C4-2B (cell line): Measurements from ENCODE around the gene RNF167.

Experiments
- ZFX ChIP-seq: fragments of 450-650 bp; IDR thresholded peaks from 2 replicates; pipeline ENCODE4 v1.6.1; 2017
- TF ChIP-seq, protein P1 (sequence below): fragments of 450-650 bp; conservative IDR thresholded peaks from 2 replicates; pipeline ENCODE4 v1.5.1; 2017; ENCODE audit warnings: mild to moderate bottlenecking

DNA sequence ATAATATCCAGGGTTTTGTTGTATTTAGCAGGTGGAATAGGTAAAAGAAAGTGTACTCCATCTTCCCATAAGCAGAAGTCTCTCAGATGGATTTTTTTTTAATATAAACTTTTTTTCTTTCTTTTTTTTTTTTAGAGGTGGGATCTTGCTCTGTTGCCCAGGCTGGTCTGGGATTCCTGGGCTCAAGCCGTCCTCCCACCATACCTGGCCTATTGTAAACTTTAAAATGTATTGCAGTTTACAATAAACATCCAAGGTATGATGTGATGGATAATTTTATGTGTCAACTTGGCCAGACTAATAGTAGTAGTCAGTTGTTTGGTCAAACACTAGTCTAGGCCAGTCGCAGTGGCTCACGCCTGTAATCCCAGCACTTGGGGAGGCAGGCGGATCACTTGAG is 18.7 kb upstream of the RNF167 start:
- TF ChIP-seq, protein P1, sequence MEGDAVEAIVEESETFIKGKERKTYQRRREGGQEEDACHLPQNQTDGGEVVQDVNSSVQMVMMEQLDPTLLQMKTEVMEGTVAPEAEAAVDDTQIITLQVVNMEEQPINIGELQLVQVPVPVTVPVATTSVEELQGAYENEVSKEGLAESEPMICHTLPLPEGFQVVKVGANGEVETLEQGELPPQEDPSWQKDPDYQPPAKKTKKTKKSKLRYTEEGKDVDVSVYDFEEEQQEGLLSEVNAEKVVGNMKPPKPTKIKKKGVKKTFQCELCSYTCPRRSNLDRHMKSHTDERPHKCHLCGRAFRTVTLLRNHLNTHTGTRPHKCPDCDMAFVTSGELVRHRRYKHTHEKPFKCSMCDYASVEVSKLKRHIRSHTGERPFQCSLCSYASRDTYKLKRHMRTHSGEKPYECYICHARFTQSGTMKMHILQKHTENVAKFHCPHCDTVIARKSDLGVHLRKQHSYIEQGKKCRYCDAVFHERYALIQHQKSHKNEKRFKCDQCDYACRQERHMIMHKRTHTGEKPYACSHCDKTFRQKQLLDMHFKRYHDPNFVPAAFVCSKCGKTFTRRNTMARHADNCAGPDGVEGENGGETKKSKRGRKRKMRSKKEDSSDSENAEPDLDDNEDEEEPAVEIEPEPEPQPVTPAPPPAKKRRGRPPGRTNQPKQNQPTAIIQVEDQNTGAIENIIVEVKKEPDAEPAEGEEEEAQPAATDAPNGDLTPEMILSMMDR = no peak
- no peak for TF ChIP-seq ZFX
